Skeletal muscle tissue (tissue), 4 donors: ENCODE data around the gene ABCC3. TPM values are rescaled to one million over a fixed set of nuclear protein-coding genes. Genes with fewer than 3 reads are reported as not detected.

Experiments
- H3K27ac ChIP-seq: one replicate; pipeline ENCODE4 v1.7.0; 2013; ENCODE audit warnings: mild to moderate bottlenecking, low read depth, low read length, inconsistent platforms
- H3K27me3 ChIP-seq, 3 donors: one replicate each; pipeline ENCODE4 v1.7.0; 2013; ENCODE audit warnings: low read length in 3 of 3; ENCODE audit not compliant: control insufficient read depth in 3 of 3, insufficient read depth in 3 of 3
- H3K36me3 ChIP-seq, 3 donors: one replicate each; pipeline ENCODE4 v1.7.0; 2013; ENCODE audit warnings: low read length in 3 of 3; ENCODE audit not compliant: control insufficient read depth in 3 of 3, insufficient read depth in 3 of 3
- H3K4me1 ChIP-seq, 3 donors: one replicate each; pipeline ENCODE4 v1.7.0; 2013; ENCODE audit warnings: low read length in 3 of 3, mild to moderate bottlenecking in 3 of 3; ENCODE audit not compliant: control insufficient read depth in 3 of 3, insufficient read depth in 3 of 3
- H3K4me3 ChIP-seq, 3 donors: one replicate each; pipeline ENCODE4 v1.7.0; 2013; ENCODE audit warnings: low read length in 3 of 3
- H3K9ac ChIP-seq, 3 donors: one replicate each; pipeline ENCODE4 v1.7.0; 2013; ENCODE audit warnings: low read length in 3 of 3, mild to moderate bottlenecking in 3 of 3, moderate library complexity in 2 of 3, low read depth in 1 of 3
- H3K9me3 ChIP-seq, 3 donors: one replicate each; pipeline ENCODE4 v1.7.0; 2013; ENCODE audit warnings: low read length in 3 of 3; ENCODE audit not compliant: control insufficient read depth in 3 of 3
- total RNA-seq: library from RNA; depleted of rRNA; stranded (reverse); fragments of >200 nt; gene quantifications from one replicate; pipeline ENCODE4 v1.2.3, GENCODE V29; 2014
- donor health status: Osteomylitis.

Gene ABCC3
- total RNA-seq, 1 donor from 2014 or later = 1.0 TPM

DNA sequence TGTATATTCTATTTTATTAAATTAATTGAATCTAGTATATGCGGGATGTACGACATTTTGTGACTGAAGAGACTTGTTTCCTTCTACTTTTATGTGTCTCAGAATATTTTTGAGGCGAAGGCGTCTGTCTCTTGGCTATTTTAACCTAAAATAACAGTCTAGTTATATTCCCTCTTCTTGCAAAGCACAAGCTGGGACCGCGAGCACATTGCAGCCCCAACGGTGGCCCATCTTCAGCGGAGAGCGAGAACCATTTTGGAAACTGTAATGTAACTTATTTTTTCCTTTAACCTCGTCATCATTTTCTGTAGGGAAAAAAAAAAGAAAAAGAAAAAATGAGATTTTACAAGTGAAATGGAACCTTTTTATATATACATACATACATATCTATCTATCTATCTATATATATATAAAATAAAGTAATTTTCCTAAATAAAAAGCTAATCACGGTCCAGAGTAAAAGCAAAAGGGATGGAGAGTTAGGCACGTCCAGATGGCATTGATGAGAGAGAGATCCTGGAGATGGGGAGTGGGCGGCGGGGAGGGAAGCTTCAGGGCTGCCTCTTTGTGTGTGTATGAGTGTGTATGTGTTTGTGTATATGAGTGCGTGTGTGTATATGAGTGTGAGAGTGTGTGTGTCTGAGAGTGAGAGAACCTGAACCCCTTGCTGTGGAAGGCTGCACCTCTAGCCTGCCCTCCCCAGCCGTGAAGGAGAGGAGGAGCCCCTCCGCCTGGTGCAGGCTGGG is 7.5 kb upstream of the ABCC3 start:
- Histone ChIP-seq H3K9me3 (no peaks in the 10 kb centered on the region), H3K27ac (no peak overlapping the region), H3K27me3 (peaks cover 22 to 40% (median 25%) of the 10 kb centered on the region in 3 donors), H3K4me3 (no peak overlapping the region), H3K9ac (no peak overlapping the region), H3K36me3 (no peaks in the 10 kb centered on the region), H3K4me1 (peaks cover 0 to 10% (median 0%) of the 10 kb centered on the region in 3 donors)

DNA sequence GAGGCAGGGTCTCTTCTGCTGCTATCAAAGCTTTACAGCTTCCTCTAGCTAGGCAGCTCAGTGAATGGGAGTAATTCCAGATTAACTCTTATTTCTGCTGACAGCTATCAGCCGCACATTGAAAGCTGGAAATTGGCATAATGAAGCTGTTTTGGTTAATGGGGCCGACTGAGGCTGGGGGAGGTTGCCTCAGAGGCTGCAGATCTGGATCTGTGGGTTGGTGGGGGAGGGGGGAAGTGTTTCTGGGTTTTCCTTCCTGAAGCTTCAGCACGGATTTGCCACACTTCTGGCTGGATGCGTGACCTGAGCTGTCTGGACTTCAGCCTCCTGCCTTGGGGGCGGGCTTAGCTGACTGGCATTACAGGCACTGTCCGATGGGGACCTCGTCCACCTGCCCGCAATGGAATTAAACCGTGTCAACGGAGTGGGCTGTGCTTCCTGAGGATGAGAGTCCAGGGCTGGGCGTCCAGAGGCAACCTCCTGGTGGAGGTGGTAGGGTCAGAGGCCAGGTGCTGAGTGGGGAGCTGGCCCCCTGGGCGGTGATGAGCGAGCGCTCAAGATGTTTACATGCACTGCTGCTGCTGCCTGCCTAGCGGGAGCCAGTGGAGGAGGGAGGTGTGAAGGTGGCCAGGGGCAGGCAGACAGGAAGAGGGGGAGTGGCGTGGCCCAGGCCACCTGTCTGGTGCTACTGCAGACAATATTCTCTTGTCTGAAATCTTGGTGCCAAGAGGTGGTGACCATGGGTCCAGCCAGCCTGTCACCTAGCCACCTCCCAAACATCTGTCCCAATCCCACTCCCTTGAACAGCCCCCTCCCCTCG is 6.7 kb upstream of the ABCC3 start:
- H3K9me3 ChIP-seq = no peaks in the 10 kb centered on the region
- H3K4me3 ChIP-seq = no peak overlapping the region
- no peak overlapping the region for H3K9ac ChIP-seq
- no peak overlapping the region for H3K27ac ChIP-seq
- peaks cover 0 to 10% (median 0%) of the 10 kb centered on the region in 3 donors for H3K4me1 ChIP-seq
- H3K27me3 ChIP-seq = peaks cover 23 to 46% (median 26%) of the 10 kb centered on the region in 3 donors
- no peaks in the 10 kb centered on the region for H3K36me3 ChIP-seq

DNA sequence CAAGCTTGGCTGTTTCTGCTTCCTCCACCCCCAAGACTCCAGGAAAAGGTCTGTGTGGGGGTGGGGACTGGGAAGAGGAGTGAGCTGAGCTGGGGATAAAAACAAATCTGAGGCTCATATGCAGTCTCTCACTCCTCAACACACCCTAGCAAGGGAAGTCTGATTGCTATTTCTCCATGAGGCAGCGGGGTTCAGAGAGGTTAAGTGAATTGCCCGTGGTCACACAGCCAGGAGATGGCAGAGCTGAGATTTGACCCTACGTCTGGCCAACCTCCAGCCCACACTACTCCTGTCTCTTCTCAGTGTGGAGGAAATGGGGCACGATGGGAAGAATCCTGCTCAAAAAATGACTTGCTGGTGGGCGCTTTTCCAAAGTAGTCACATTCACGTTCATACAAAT is 4.8 kb upstream of the ABCC3 start:
- peaks cover 30 to 65% (median 45%) of the 10 kb centered on the region in 3 donors for H3K27me3 ChIP-seq
- no peak overlapping the region for H3K9ac ChIP-seq
- H3K36me3 ChIP-seq = no peaks in the 10 kb centered on the region
- H3K4me3 ChIP-seq = no peak overlapping the region
- H3K27ac ChIP-seq = no peak overlapping the region
- no peaks in the 10 kb centered on the region for H3K9me3 ChIP-seq
- peaks cover 0 to 10% (median 6%) of the 10 kb centered on the region in 3 donors for H3K4me1 ChIP-seq

DNA sequence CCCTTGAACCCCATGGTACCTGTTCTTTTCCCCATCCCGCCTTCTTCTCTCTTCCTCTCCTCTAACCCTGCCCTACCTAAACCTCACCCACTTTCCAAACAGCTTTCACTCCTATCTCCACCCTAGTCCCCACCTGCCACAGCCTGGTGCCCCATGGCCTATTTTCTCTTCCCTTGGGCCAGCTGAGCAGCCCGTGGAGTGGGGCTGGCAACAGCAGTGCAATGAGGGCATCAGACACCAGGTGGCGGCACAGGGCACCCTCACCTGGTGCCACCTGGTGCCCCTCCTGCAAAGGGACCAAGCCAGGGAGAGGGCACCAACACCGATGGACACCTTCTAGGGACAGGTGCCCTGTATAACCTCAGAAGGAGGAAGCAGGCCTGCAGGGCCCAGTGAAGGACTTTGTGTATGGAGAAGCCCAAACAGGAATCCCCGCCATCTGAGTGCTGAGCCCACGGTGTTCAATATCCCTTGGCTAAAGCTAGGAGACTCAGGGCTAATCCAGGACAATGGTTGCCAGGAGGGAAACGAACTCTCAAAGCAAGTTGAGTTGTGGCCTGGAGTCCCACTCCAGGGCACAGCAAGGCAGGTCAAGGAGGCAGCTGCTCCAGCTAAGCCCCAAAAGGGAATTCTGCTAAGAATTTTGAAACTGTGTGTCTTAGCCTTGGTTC is 4.0 kb upstream of the ABCC3 start:
- no peaks in the 10 kb centered on the region for H3K36me3 ChIP-seq
- H3K9me3 ChIP-seq = no peaks in the 10 kb centered on the region
- H3K9ac ChIP-seq = no peak overlapping the region
- H3K4me1 ChIP-seq = peaks cover 6 to 12% (median 10%) of the 10 kb centered on the region in 3 donors
- no peak overlapping the region for H3K4me3 ChIP-seq
- H3K27me3 ChIP-seq = peaks cover 38 to 73% (median 52%) of the 10 kb centered on the region in 3 donors
- H3K27ac ChIP-seq = no peak overlapping the region

DNA sequence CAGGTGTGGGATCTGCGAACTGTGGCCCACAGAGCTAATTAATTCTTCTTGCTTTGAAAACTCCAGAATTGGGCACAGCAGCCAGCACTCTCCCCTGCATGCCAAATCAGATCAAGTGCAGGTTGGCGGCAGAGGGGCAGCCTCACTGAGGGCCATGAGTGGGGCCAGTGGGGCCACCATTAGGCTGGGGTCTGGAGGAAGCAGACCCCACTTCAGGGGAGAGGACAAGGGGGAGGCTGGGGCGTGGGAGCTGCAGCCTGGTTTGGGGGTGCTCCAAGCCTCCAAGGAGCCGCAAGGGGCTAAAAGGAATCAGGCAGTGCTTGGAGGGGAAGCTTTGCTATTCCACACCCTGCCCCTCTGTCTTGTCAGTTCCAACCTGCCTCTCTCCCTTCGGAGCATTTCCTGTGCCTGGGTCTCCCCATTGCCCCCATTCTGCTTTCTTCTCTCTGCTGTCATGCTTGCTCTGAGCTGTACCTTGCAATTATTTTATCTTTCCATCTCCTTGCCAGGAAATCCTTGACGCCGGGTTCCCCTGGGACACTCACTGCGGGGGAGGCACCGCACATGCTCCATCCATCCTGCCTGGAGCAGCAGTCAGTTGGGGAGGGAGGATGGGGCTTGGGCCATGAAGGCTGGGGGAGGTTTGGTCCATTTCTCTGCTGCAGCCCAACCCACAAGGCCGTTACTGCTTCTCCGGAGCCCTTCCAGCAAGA is 3.3 kb upstream of the ABCC3 start:
- Histone ChIP-seq H3K36me3 (no peaks in the 10 kb centered on the region), H3K9ac (no peak overlapping the region), H3K4me1 (peaks cover 6 to 10% (median 7%) of the 10 kb centered on the region in 3 donors), H3K9me3 (no peaks in the 10 kb centered on the region), H3K27ac (no peak overlapping the region), H3K4me3 (no peak overlapping the region), H3K27me3 (peaks cover 44 to 79% (median 57%) of the 10 kb centered on the region in 3 donors)

DNA sequence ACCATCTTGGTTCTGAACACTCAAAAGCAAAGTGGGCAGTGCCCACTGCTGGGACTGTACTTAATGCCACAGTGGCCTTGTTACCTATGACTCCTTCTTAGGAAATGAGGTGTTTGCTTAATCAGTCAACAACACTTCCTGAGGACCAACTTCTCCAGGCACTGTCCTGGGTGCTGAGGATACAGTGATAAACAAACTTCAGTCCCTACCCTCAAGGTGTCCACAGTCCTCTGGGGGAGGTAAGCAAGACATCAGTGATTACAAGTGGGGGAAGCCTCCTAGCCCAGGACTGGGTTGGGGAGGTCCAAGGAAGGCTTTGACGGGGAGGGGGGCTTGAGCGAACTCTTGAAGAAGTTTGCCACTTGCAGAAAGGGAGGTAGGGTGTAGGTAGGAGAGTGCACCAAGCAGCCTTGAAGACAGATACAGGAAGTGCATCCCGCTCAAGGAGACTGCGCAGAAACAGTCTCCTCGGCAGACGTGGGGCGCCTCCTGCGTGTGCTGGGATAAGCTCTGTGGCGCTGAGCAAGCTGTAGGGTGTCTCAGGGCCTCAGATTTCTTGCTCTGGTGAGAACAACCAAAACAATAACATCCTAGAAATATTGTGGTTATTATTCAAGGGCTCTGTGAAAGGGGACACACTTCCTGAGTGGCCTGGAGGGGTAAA is 2.6 kb upstream of the ABCC3 start:
- Histone ChIP-seq H3K27me3 (peaks cover 50 to 85% (median 57%) of the 10 kb centered on the region in 3 donors), H3K36me3 (no peaks in the 10 kb centered on the region), H3K4me3 (no peak overlapping the region), H3K27ac (no peak overlapping the region), H3K4me1 (peaks cover 3 to 10% (median 6%) of the 10 kb centered on the region in 3 donors), H3K9me3 (no peaks in the 10 kb centered on the region), H3K9ac (no peak overlapping the region)

DNA sequence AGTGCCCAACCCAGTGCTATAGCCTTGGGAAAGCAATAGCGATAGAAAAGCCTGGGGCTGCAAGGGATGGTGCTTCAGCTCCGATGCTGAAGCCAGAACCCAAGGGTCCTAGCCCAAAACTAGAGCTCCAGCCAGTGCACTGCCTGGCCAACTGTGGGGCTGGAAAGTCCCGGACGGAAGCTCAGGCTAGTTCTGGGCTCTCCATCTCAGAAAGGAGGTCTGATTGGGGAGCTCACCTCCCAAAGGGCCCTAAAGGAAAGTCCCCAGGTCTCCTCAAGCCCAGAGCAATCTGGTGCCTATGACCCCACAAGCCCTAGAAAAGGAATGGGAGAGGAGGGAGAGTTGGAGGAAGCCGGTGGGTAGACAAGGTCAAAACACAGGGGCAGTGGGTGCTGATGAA is 2.0 kb upstream of the ABCC3 start:
- peaks cover 3 to 10% (median 6%) of the 10 kb centered on the region in 3 donors for H3K4me1 ChIP-seq
- no peak overlapping the region for H3K4me3 ChIP-seq
- H3K9me3 ChIP-seq = no peaks in the 10 kb centered on the region
- no peak overlapping the region for H3K9ac ChIP-seq
- peaks cover 51 to 86% (median 59%) of the 10 kb centered on the region in 3 donors for H3K27me3 ChIP-seq
- H3K27ac ChIP-seq = no peak overlapping the region
- H3K36me3 ChIP-seq = no peaks in the 10 kb centered on the region

DNA sequence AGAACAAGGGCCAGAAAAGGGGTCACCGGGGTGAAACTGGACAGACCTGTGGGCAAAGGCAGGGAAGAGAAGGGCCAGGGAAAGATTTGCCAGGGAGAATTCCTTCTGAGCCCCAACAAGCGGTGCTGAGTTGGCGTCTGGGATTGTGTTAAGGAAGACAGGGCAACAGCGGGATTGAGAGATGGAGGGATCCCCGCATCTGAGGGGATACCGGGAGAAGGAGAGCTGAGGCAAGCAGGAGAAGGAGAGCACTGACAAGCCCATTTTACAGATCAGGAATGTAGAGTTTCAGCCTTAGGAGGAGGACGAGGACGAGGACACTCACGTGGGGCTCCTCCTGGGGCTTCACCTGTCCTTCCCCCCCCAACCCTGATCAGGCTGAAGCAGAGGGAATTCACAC is 998 bp upstream of the ABCC3 start:
- Histone ChIP-seq H3K9ac (no peak overlapping the region), H3K27ac (no peak overlapping the region), H3K36me3 (no peaks in the 10 kb centered on the region), H3K27me3 (peaks cover 44 to 76% (median 48%) of the 10 kb centered on the region in 3 donors), H3K9me3 (no peaks in the 10 kb centered on the region), H3K4me1 (peaks cover 4 to 12% (median 8%) of the 10 kb centered on the region in 3 donors), H3K4me3 (no peak overlapping the region)
